H1 (cell line): Measurements from ENCODE around the gene FRY. TPM values are rescaled to one million over a fixed set of nuclear protein-coding genes. Genes with fewer than 3 reads are reported as not detected.

Source experiments
- CTCF ChIA-PET: fragments of 300-600 bp; sonication (Branson Sonifier 250); formaldehyde crosslinking; loops from one replicate; lab custom pipeline; 2021; ENCODE audit not compliant: partially characterized antibody; lab: Charles Lee
- POLR2A ChIA-PET: fragments of 300-600 bp; sonication (Branson Sonifier 250); formaldehyde crosslinking; loops from one replicate; lab custom pipeline; 2021; ENCODE audit warnings: inconsistent platforms; ENCODE audit not compliant: partially characterized antibody; lab: Charles Lee
- DNase-seq, 2 experiments: peaks; one replicate each; pipeline versions ENCODE4 v3.0.0 to v3.0.0-alpha.2; 2010 to 2022; ENCODE audit warnings: low spot score in 2 of 2, low read depth in 1 of 2, mixed read lengths in 1 of 2
- FAIRE-seq: peaks from 2 replicates; lab custom pipeline; 2011; peaks lifted over from hg19 to GRCh38; lab: Jason Lieb, UNC
- H2AFZ ChIP-seq: 2 replicates; pipeline ENCODE4 v1.8.1; 2012; ENCODE audit warnings: low read length, inconsistent platforms
- H2AK5ac ChIP-seq: 2 replicates; pipeline ENCODE4 v1.6.1; 2013; ENCODE audit warnings: low read depth, low read length
- H2BK120ac ChIP-seq: replicated peaks from 2 replicates; pipeline ENCODE3; 2013; ENCODE audit warnings: low read depth, low read length, inconsistent platforms
- H2BK12ac ChIP-seq: 2 replicates; pipeline ENCODE4 v1.6.1; 2013; ENCODE audit warnings: low read depth, low read length
- H2BK15ac ChIP-seq: 2 replicates; pipeline ENCODE4 v1.6.1; 2013; ENCODE audit warnings: low read length
- H2BK20ac ChIP-seq: 2 replicates; pipeline ENCODE4 v1.6.1; 2013; ENCODE audit warnings: low read length
- H2BK5ac ChIP-seq: 2 replicates; pipeline ENCODE4 v1.6.1; 2013; ENCODE audit warnings: low read depth, low read length
- H3K14ac ChIP-seq: 2 replicates; pipeline ENCODE4 v1.6.1; 2013; ENCODE audit warnings: inconsistent platforms; ENCODE audit not compliant: insufficient read length
- H3K18ac ChIP-seq: 2 replicates; pipeline ENCODE4 v1.6.1; 2013; ENCODE audit warnings: low read length; ENCODE audit errors: extremely low read depth
- H3K23ac ChIP-seq: 2 replicates; pipeline ENCODE4 v1.6.1; 2013; ENCODE audit warnings: inconsistent platforms; ENCODE audit not compliant: insufficient read length
- H3K23me2 ChIP-seq: 2 replicates; pipeline ENCODE4 v1.6.1; 2013; ENCODE audit warnings: low read depth, low read length
- H3K27ac ChIP-seq: 2 replicates; pipeline ENCODE4 v1.6.1; 2011; ENCODE audit warnings: low read depth, low read length, inconsistent platforms
- H3K27me3 ChIP-seq, 4 experiments: replicated peaks in 1 of 4; 1 replicate in 1 of 4; 2 replicates in 3 of 4; pipeline versions ENCODE4 v1.6.1 to v1.8.1; 2011 to 2013; ENCODE audit warnings: low read length in 3 of 4, mild to moderate bottlenecking in 3 of 4, inconsistent platforms in 2 of 4, mixed read lengths in 2 of 4, moderate library complexity in 1 of 4; ENCODE audit not compliant: control insufficient read depth in 3 of 4, insufficient read depth in 3 of 4; ENCODE audit errors: extremely low read depth in 1 of 4
- H3K36me3 ChIP-seq, 4 experiments: 2 replicates each; pipeline versions ENCODE4 v1.6.1 to v1.8.1; 2011 to 2013; ENCODE audit warnings: mild to moderate bottlenecking in 4 of 4, low read length in 3 of 4, moderate library complexity in 2 of 4, control low read depth in 1 of 4, inconsistent platforms in 1 of 4; ENCODE audit not compliant: insufficient read depth in 4 of 4, control insufficient read depth in 2 of 4
- H3K4ac ChIP-seq: replicated peaks from 2 replicates; pipeline ENCODE3; 2013; ENCODE audit warnings: low read length, low read depth, mixed read lengths, inconsistent platforms; ENCODE audit not compliant: insufficient read length
- H3K4me1 ChIP-seq, 4 experiments: replicated peaks in 1 of 4; 1 replicate in 1 of 4; 2 replicates in 3 of 4; pipeline versions ENCODE4 v1.6.1 to v1.8.1; 2011 to 2013; ENCODE audit warnings: low read length in 3 of 4, inconsistent platforms in 2 of 4, mixed read lengths in 1 of 4; ENCODE audit not compliant: insufficient read depth in 4 of 4, control insufficient read depth in 3 of 4
- H3K4me2 ChIP-seq, 2 experiments: 2 replicates each; pipeline versions ENCODE4 v1.6.1 to v1.8.1; 2011 to 2013; ENCODE audit warnings: low read depth in 2 of 2, low read length in 2 of 2, control low read depth in 1 of 2, inconsistent platforms in 1 of 2, mild to moderate bottlenecking in 1 of 2; ENCODE audit not compliant: insufficient read depth in 1 of 2
- H3K4me3 ChIP-seq, 4 experiments: fragments of 200-600, 300-600 bp in 1 of 4; sonication (generic), shearing (Covaris generic), sonication (Bioruptor Twin) in 1 of 4; 2 replicates each; pipeline versions ENCODE4 v1.5.1 to v1.8.1; 2011 to 2016; ENCODE audit warnings: low read length in 4 of 4, low read depth in 3 of 4, control low read depth in 2 of 4, inconsistent platforms in 2 of 4, mild to moderate bottlenecking in 2 of 4, mixed read lengths in 1 of 4, moderate library complexity in 1 of 4; ENCODE audit not compliant: insufficient read depth in 2 of 4; ENCODE audit errors: extremely low read depth in 1 of 4
- H3K56ac ChIP-seq: replicated peaks from 2 replicates; pipeline ENCODE3; 2013; ENCODE audit warnings: low read depth, mild to moderate bottlenecking, mixed read lengths, low read length, inconsistent platforms; ENCODE audit not compliant: insufficient read length
- H3K79me1 ChIP-seq: 2 replicates; pipeline ENCODE4 v1.6.1; 2013; ENCODE audit warnings: low read depth, low read length, control low read depth
- H3K79me2 ChIP-seq, 2 experiments: 2 replicates each; pipeline versions ENCODE4 v1.6.1 to v1.8.1; 2012 to 2013; ENCODE audit warnings: low read length in 2 of 2, mild to moderate bottlenecking in 2 of 2, inconsistent platforms in 1 of 2; ENCODE audit not compliant: insufficient read depth in 2 of 2, control insufficient read depth in 1 of 2
- H3K9ac ChIP-seq, 4 experiments: replicated peaks in 1 of 4; 1 replicate in 1 of 4; 2 replicates in 3 of 4; pipeline versions ENCODE4 v1.6.1 to v1.8.1; 2011 to 2013; ENCODE audit warnings: low read depth in 3 of 4, low read length in 3 of 4, control low read depth in 2 of 4, mild to moderate bottlenecking in 2 of 4, moderate library complexity in 2 of 4, inconsistent platforms in 1 of 4; ENCODE audit errors: extremely low read depth in 1 of 4
- H3K9me3 ChIP-seq, 2 experiments: 2 replicates each; pipeline versions ENCODE4 v1.6.1 to v1.8.1; 2012 to 2013; ENCODE audit warnings: mild to moderate bottlenecking in 2 of 2, moderate library complexity in 2 of 2, control low read depth in 1 of 2, inconsistent platforms in 1 of 2, low read depth in 1 of 2, low read length in 1 of 2, mixed read lengths in 1 of 2; ENCODE audit not compliant: insufficient read depth in 2 of 2
- H4K20me1 ChIP-seq, 2 experiments: replicated peaks in 1 of 2; 2 replicates each; pipeline versions ENCODE3 to v1.8.1; 2011 to 2013; ENCODE audit warnings: inconsistent platforms in 2 of 2, low read length in 2 of 2, mild to moderate bottlenecking in 1 of 2; ENCODE audit not compliant: insufficient read depth in 2 of 2, control insufficient read depth in 1 of 2
- H4K5ac ChIP-seq: 2 replicates; pipeline ENCODE4 v1.6.1; 2013; ENCODE audit warnings: low read length, low read depth, mixed read lengths, inconsistent platforms; ENCODE audit not compliant: insufficient read length
- H4K8ac ChIP-seq: 2 replicates; pipeline ENCODE4 v1.8.0; 2013; ENCODE audit warnings: mild to moderate bottlenecking, moderate library complexity, low read length, inconsistent platforms; ENCODE audit not compliant: insufficient read depth; ENCODE audit errors: extremely low read depth
- H4K91ac ChIP-seq: replicated peaks from 2 replicates; pipeline ENCODE3; 2013; ENCODE audit warnings: low read length, mixed read lengths, inconsistent platforms; ENCODE audit not compliant: insufficient read length
- EZH2 ChIP-seq: fragments of 200-600 bp; sonication (generic); IDR thresholded peaks from 2 replicates; pipeline ENCODE4 v1.7.1; 2012; ENCODE audit warnings: low read depth, mild to moderate bottlenecking, moderate library complexity, low read length, inconsistent platforms; ENCODE audit not compliant: severe bottlenecking
- GABPA ChIP-seq: IDR thresholded peaks from 2 replicates; pipeline ENCODE4 v1.6.1; 2011; ENCODE audit warnings: mild to moderate bottlenecking, low read length, moderate library complexity, borderline replicate concordance; ENCODE audit not compliant: insufficient read depth
- GTF2F1 ChIP-seq: IDR thresholded peaks from 2 replicates; pipeline ENCODE4 v1.6.1; 2012; ENCODE audit warnings: low read depth, low read length, improper control_type of control experiment, borderline replicate concordance
- JUND ChIP-seq: IDR thresholded peaks from 2 replicates; pipeline ENCODE4 v1.6.1; 2011; ENCODE audit warnings: mild to moderate bottlenecking, improper control_type of control experiment, low read length
- SRF ChIP-seq: IDR thresholded peaks from 2 replicates; pipeline ENCODE4 v1.6.1; 2011; ENCODE audit warnings: mild to moderate bottlenecking, low read depth, low read length, moderate library complexity
- whole genome bisulfite sequencing, 2 experiments: shearing (Covaris generic) in 1 of 2; methylation state at CpG; one replicate each; pipeline versions ENCODE4 v1.1.6 to v1.1.7; 2013 to 2015; ENCODE audit warnings: low lambda C conversion rate in 2 of 2, mixed read lengths in 2 of 2, inconsistent platforms in 1 of 2, low coverage in 1 of 2, missing lambda C conversion rate in 1 of 2; ENCODE audit not compliant: insufficient replicate concordance in 2 of 2, insufficient coverage in 1 of 2, insufficient read length in 1 of 2; ENCODE audit errors: extremely low coverage in 1 of 2, missing lambda C conversion rate in 1 of 2; 5-methylcytosine and 5-hydroxymethylcytosine counted together
- polyA plus RNA-seq, 7 experiments: library from polyadenylated mRNA; depleted of rRNA in 3 of 7; stranded (reverse) in 5 of 7; unstranded in 2 of 7; fragments of >200 nt in 5 of 7; fragments of 200-250 nt in 2 of 7; gene quantifications; 1 replicate in 5 of 7; 2 replicates in 1 of 7; 4 replicates in 1 of 7; pipeline versions ENCODE4 v1.2.1 to v1.2.3, GENCODE V29; 2011 to 2013; ENCODE audit warnings: missing spikeins in 2 of 7, mixed read lengths in 2 of 7
- total RNA-seq: library from RNA; stranded (reverse); fragmentation: NEBNext Ultra II Directional; extraction: Animal tissue kit (Norgen Biotek cat#: 25700); gene quantifications from 2 replicates; pipeline ENCODE4 v1.2.1, GENCODE V29; 2021
- TF ChIP-seq, protein P1 (sequence below): IDR thresholded peaks from 2 replicates; pipeline ENCODE4 v1.6.1; 2012; ENCODE audit warnings: low read length, inconsistent platforms

Gene FRY
- total and polyA plus RNA-seq, 2 of the 8 experiments (the other 6 are each of a cell fraction or from before 2014, with no cell fraction given) = 4.3 to 9.2 TPM

DNA sequence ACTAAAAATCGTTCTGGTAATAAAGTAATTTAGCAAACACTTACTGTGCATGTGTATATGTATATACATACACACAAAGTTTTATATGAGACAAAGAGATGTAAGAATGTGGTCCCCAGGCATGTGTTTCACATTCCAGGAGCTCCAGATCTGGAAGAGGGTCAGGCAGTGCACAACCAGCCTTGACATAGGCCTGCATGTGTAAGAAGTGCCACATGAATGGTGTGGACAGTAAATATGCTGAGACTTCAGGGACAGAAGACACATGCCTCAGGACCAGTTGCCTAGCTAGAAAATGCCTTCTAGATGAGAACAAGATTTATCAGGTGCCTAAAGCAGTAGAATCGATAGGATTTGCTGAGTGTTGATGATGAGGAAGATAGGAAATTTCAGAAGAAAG lies 76.4 kb downstream of the FRY start:
- no peak overlapping the region for H3K9ac ChIP-seq

More for the DNA sequence above, 76.4 kb downstream of the FRY start:
- H2BK20ac ChIP-seq = no peak overlapping the region
- H4K8ac ChIP-seq = no peak overlapping the region
- 90% methylated on average over 2 of the region's 2 CpGs; no CpG with 5 or more reads in 1 of the 2 experiments for WGBS, 2 experiments
- no peak for FAIRE-seq
- TF ChIP-seq SRF = no peak
- no peak for TF ChIP-seq GABPA
- no peak for TF ChIP-seq JUND
- TF ChIP-seq, protein P1, sequence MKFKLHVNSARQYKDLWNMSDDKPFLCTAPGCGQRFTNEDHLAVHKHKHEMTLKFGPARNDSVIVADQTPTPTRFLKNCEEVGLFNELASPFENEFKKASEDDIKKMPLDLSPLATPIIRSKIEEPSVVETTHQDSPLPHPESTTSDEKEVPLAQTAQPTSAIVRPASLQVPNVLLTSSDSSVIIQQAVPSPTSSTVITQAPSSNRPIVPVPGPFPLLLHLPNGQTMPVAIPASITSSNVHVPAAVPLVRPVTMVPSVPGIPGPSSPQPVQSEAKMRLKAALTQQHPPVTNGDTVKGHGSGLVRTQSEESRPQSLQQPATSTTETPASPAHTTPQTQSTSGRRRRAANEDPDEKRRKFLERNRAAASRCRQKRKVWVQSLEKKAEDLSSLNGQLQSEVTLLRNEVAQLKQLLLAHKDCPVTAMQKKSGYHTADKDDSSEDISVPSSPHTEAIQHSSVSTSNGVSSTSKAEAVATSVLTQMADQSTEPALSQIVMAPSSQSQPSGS = no peak
- TF ChIP-seq GTF2F1 = no peak
- no peak for TF ChIP-seq EZH2
- H3K4me2 ChIP-seq = no peak overlapping the region
- no peaks in the 10 kb centered on the region for H3K9me3 ChIP-seq
- H4K91ac ChIP-seq = no peak overlapping the region
- ChIA-PET CTCF (interaction anchor here (1.1 kb wide), 1 partner anchor 24 kb away, joined by 3 read pairs; no protein-coding TSS in a partner anchor), POLR2A (no interaction called here)
- no peak overlapping the region for H3K4me3 ChIP-seq
- no peak overlapping the region for H2BK120ac ChIP-seq
- no peaks in the 10 kb centered on the region for H3K79me1 ChIP-seq
- no peaks in the 10 kb centered on the region for H4K20me1 ChIP-seq
- H3K23me2 ChIP-seq = no peaks in the 10 kb centered on the region
- no peak for DNase-seq
- no peaks in the 10 kb centered on the region for H3K36me3 ChIP-seq
- H3K56ac ChIP-seq = no peak overlapping the region
- no peak overlapping the region for H4K5ac ChIP-seq
- H2BK5ac ChIP-seq = no peak overlapping the region
- no peaks in the 10 kb centered on the region for H3K27me3 ChIP-seq
- H3K14ac ChIP-seq = no peak overlapping the region
- no peak overlapping the region for H2BK15ac ChIP-seq
- H3K4ac ChIP-seq = no peak overlapping the region
- no peak overlapping the region for H2AK5ac ChIP-seq
- H3K79me2 ChIP-seq = no peaks in the 10 kb centered on the region
- no peak overlapping the region for H2BK12ac ChIP-seq
- no peak overlapping the region for H3K23ac ChIP-seq
- no peak overlapping the region for H2AFZ ChIP-seq
- no peak overlapping the region for H3K27ac ChIP-seq
- no peak overlapping the region for H3K18ac ChIP-seq
- H3K4me1 ChIP-seq = no peaks in the 10 kb centered on the region
